Cardiac septum (tissue), 1 donor: ENCODE results near the gene TTI1. TPM values are rescaled to one million over a fixed set of nuclear protein-coding genes. Genes with fewer than 3 reads are reported as not detected.

Source experiments
- DNase-seq: peaks from one replicate; pipeline ENCODE4 v3.0.0-alpha.2; 2020; ENCODE audit warnings: low spot score
- intact Hi-C: fragments of 100-400 bp; cut with DNase I; formaldehyde crosslinking; loops from one replicate; pipeline ENCODE4 v1.14.0; 2022
- long read RNA-seq: library from polyadenylated mRNA; unstranded; transcript quantifications from one replicate; pipeline ENCODE4 v2.0.0, GENCODE V29; 2021
- total RNA-seq: library from RNA; stranded (reverse); fragmentation: NEBNext Ultra II Directional; extraction: Animal tissue kit (Norgen Biotek cat#: 25700); gene quantifications from one replicate; pipeline ENCODE4 v1.2.1, GENCODE V29; 2021
- donor health status: DM: no; HTN: no; CAD: no.

TTI1 gene
- 11.4 TPM for total RNA-seq
- long read RNA-seq, transcript TTI1-201 (8 exons, 3,825 nt): major isoform, 5 of 18 reads
- long read RNA-seq, partial matches to known transcripts: 1 of 18 reads
- long read RNA-seq, other reads (novel, unspliced or antisense): 8 of 18 reads

GRCh38 chr20:38033330-38034107, at the start of gene TTI1, which contains the start of gene RPRD1B:
Gene TTI1 (minus strand): TSS chr20:38033456. CDS start chr20:38013816, 19,640 bp downstream.
Gene RPRD1B (plus strand): TSS chr20:38033746. CDS start chr20:38033948, 202 bp downstream.
- peak; percentile 97 for DNase-seq
- intact Hi-C loops: no loop called here

- intact Hi-C loops: no loop called here
- DNase-seq: no peak
Measured at GRCh38 chr20:38082894-38083293, 49.6 kb upstream of the TTI1 start.

GRCh38 chr20:38081575-38081974, 48.3 kb upstream of the TTI1 start:
- intact Hi-C loops: no loop called here
- DNase-seq: no peak

- intact Hi-C loops: no loop called here
- no peak for DNase-seq
Measured at GRCh38 chr20:38079353-38079752, 46.1 kb upstream of the TTI1 start.

- no peak for DNase-seq
- intact Hi-C loops: no loop called here
Measured at GRCh38 chr20:38078084-38078483, 44.8 kb upstream of the TTI1 start.

GRCh38 chr20:38076548-38076947, 43.3 kb upstream of the TTI1 start:
- intact Hi-C loops: no loop called here

GRCh38 chr20:38075161-38075998, 42.1 kb upstream of the TTI1 start:
- DNase-seq: no peak
- intact Hi-C loops: loop anchor here (2.0 kb wide), 1 partner anchor 89 kb away; the partner anchor contains the start of gene TGM2

More at GRCh38 chr20:38076548-38076947, 43.3 kb upstream of the TTI1 start:
- no peak for DNase-seq

- intact Hi-C loops: loop anchor here (2.0 to 5.0 kb wide), 3 partner anchors 34 to 91 kb away; partner anchors contain the start of gene TGM2
- no peak for DNase-seq
Measured at GRCh38 chr20:38073307-38074071, 40.2 kb upstream of the TTI1 start.

- intact Hi-C loops: loop anchor here (5.0 kb wide), 2 partner anchors 34 to 54 kb away; no protein-coding TSS in a partner anchor
- DNase-seq: no peak
Measured at GRCh38 chr20:38072898-38073297, 39.6 kb upstream of the TTI1 start.

- intact Hi-C loops: loop anchor here (2.0 kb wide), 1 partner anchor 97 kb away; the partner anchor contains the start of gene TGM2
- no peak for DNase-seq
Measured at GRCh38 chr20:38067717-38068365, 34.6 kb upstream of the TTI1 start.

GRCh38 chr20:38066969-38067716, 33.9 kb upstream of the TTI1 start:
- DNase-seq: no peak
- intact Hi-C loops: loop anchor here (2.0 kb wide), 1 partner anchor 98 kb away; the partner anchor contains the start of gene TGM2

GRCh38 chr20:38065764-38066375, 32.6 kb upstream of the TTI1 start:
- DNase-seq: no peak
- intact Hi-C loops: loop anchor here (2.0 kb wide), 1 partner anchor 99 kb away; the partner anchor contains the start of gene TGM2

- intact Hi-C loops: no loop called here
- no peak for DNase-seq
Measured at GRCh38 chr20:38063911-38064530, 30.8 kb upstream of the TTI1 start.

GRCh38 chr20:38062890-38063289, 29.6 kb upstream of the TTI1 start:
- intact Hi-C loops: no loop called here
- no peak for DNase-seq

- DNase-seq: no peak
- intact Hi-C loops: no loop called here
Measured at GRCh38 chr20:38061109-38061508, 27.9 kb upstream of the TTI1 start.

GRCh38 chr20:38060536-38060935, 27.3 kb upstream of the TTI1 start:
- no peak for DNase-seq
- intact Hi-C loops: no loop called here

GRCh38 chr20:38059832-38060231, 26.6 kb upstream of the TTI1 start:
- intact Hi-C loops: loop anchor here (2.0 to 5.0 kb wide), 2 partner anchors 105 to 262 kb away; partner anchors contain the start of gene TGM2

More at GRCh38 chr20:38059832-38060231, 26.6 kb upstream of the TTI1 start:
- no peak for DNase-seq
